GM19240 (cell line): ENCODE measurements around the gene HACE1.
"Not testable (repeated sequence)": the region's sequence is repeated elsewhere in the genome, so short reads cannot be mapped to it uniquely, and the experiment has no call there.

Experiments
- DNase-seq: peaks from one replicate; pipeline ENCODE4 v3.0.0; 2011; ENCODE audit warnings: low spot score; ENCODE audit not compliant: insufficient read length

The HACE1 gene

GRCh38 chr6:104859225-104860146 is at the start of gene HACE1:
TSS of gene HACE1 (minus strand) at chr6:104859919. CDS start at chr6:104859642, 277 bp downstream.
- peak; percentile 83 for DNase-seq

DNA sequence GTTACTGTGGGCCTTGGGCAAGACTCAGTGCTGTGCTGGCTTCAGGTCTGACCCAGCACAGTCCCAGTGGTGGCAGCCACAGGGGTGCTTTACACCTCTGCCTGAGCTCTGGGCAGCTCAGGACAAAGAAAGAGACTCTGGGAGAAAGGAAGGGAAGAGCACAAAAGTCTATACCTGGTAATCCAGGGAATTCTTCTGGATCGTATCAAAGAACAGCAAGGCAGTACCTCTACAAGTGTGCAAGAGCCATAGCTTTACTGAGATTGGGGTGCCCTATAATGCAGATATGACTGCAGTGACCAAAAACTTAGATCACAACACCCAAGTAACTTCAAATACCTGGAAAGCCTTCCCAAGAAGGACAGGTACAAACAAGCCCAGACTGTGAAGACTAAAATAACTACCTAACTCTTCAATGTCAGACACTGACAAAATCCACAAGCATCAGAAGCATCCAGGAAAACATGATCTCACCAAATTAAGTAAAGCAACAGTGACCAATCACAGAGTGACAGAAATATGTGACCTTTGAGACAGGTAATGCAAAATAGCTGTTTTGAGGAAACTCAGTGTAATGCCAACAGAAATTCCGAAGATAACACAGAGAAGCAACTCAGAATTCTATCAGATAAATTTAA is 49.3 kb upstream of the HACE1 start:
- no peak for DNase-seq

DNA sequence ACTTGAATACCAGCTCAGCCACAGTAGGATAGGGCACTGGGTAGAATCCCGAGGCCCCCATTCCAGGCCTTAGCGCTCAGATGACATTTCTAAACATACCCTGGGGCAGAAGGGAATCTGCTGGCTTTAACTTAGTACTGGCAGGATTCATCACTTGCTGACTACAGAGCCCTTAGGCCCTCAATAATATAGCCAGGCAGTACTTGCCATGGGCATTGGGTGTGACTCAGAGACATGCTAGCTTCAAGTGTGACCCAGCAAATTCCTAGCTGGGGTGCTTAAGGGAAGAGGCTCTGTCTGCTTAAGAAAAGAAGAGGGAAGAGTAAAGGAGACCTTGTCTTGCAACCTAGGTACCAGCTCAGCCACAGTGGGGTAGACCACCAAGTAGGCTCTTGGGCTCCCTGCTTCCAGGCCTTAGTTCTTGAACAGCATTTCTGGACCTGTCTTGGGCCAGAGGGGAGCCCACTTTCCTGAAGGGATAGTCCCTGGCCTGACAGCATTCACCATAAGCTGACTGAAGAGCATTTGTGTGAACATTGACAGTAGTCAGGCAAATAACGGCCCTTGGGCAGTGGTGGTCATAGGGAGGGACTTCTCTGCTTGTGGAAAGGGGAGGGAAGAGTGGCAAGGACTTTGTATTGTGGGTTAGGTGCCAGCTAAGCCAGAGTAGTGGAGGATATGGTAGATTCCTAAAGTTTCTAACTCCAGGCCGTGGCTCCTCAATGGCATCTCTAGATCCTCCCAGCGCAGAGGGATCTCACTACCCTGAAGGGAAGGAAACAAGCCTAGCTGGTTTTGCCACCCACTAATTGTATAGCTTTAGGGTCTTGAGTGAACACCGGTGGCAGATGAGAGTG is 48.5 kb upstream of the HACE1 start:
- DNase-seq: no peak

DNA sequence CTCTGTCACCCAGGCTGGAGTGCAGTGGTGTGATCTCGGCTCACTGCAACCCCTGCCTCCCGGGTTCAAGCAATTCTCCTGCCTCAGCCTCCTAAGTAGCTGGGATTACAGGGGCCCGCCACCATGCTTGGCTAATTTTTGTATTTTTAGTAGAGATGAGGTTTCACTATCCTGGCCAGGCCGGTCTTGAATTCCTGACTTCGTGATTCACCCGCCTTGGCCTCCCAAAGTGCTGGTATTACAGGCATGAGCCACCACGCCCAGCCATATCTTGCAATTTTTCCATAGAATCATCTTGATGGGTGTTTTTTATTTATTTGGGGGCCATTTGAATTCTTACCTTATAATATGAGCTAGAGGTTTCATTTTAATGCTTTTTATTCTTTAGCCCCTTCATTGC is 39.2 kb upstream of the HACE1 start:
- DNase-seq: not testable (repeated sequence)

- DNase-seq: no peak
These were observed 37.2 kb upstream of the HACE1 start for GRCh38 chr6:104896914-104897313.

- no peak for DNase-seq
These were observed 28.3 kb upstream of the HACE1 start for GRCh38 chr6:104888066-104888465.

- DNase-seq: no peak
These were observed 27.6 kb upstream of the HACE1 start for GRCh38 chr6:104887350-104887749.

- no peak for DNase-seq
These were observed 25.9 kb upstream of the HACE1 start for GRCh38 chr6:104885518-104886043.

GRCh38 chr6:104884867-104885517 is 25.3 kb upstream of the HACE1 start:
- no peak for DNase-seq

- DNase-seq: no peak
These were observed 22.4 kb upstream of the HACE1 start for GRCh38 chr6:104881964-104882668.

DNA sequence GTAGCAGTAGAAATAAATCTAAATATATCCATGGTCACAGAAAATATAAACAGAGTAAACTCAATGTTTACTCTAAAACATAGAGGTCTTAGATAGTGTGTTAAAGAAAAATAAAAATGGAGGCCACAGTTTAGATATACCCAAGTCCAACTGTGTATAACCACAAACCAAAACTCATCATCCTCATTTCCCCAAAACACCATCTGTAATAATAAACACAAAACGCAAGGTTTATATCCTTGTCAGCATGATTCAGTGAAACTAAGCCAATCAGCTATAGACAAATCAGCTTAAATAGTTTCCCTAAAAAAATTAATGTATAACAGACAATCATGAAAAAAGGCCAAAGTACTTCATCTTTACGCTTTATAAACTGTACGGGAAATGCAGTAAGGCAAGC is 2.7 kb upstream of the HACE1 start:
- DNase-seq: no peak

DNA sequence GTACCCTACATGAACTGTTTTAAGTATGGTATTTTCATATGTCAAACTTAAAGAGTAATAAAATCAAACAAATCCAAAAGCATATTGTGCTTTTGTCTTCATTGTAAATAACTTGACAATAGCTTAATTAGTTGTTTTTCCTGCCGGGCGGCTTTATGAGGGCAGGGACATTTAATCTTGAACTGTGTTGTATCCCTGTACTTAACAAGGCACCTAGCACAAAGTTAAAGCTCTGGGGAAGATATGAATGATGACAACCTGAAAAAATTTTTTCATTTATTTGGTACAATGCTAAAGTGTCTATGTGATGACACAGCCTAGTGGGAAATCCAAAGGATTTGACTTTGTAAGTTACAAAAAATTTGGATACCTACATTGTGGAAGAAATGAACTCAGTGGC is 502 bp upstream of the HACE1 start:
- no peak for DNase-seq

- DNase-seq: no peak
These were observed 1.1 kb downstream of the HACE1 start for GRCh38 chr6:104858642-104859041.

GRCh38 chr6:104855507-104855906 is 4.2 kb downstream of the HACE1 start:
- DNase-seq: no peak

DNA sequence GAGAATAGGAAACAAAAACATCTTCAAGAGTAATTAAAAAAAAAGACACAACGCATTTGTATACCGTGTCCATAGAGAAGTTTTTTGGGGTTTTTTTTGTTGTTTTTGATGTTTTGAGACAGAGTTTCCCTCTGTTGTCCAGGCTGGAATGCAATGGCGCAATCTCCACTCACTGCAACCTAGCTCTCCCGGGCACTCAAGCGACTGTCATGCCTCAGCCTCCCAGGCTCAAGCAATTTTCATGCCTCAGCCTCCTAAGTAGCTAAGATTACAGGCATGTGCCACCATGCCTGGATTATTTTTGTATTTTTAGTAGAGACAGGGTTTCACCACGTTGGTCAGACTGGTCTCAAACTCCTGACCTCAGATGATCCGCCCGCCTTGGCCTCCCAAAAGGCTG is 12.0 kb downstream of the HACE1 start:
- DNase-seq: not testable (repeated sequence)

- DNase-seq: no peak
These were observed 16.5 kb downstream of the HACE1 start for GRCh38 chr6:104843229-104843628.

DNA sequence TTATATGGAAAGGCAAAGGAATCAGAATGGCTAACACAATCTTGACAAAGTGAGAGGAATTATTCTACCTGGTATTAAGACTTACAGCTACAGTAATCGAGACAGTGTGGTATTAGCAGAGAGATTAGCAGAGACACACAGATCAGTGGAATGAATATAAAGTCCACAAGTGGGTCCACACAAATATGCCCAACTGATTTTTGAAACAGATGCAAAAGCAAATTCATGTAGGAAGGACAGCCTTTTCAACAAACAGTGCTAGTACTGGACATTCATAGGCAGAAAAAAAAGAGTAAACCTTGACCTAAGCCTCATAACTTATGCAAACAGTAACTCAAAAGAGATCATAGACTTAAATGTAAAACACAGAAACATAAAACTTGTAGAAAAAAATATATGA is 22.6 kb downstream of the HACE1 start:
- DNase-seq: no peak

GRCh38 chr6:104836479-104837020 is 23.2 kb downstream of the HACE1 start:
- DNase-seq: not testable (repeated sequence)

DNA sequence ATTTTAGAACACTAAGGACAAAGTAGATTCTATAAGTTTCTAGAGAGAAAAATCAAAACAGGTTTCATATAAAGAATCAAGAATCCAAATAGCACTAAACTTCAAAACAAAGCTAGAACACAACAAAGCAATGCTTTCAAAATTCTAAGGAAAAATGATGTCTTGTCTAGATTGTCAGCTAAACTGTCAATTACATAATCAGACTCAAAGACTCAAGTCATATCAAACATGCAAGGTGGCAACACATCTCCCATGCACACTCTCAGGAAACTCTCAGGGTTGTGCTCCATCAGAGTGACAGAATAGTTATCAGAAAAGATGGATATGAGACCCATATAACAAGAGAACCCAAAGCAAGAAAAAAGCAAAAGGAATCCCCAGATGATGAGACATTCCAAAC is 23.9 kb downstream of the HACE1 start:
- DNase-seq: no peak
